Upper lobe of left lung (tissue), 4 donors: ENCODE data around the gene MAP3K2.

ENCODE experiments used
- CTCF ChIP-seq, 6 experiments: fragments of 450-650 bp in 4 of 6; fragments of 200-600 bp in 2 of 6; sonication (generic) in 2 of 6; IDR thresholded peaks; one replicate each; pipeline ENCODE4 v1.5.1; 2016 to 2019; ENCODE audit warnings: antibody characterized with exemption in 6 of 6
- EP300 ChIP-seq, 4 donors: sonication (generic); formaldehyde crosslinking; IDR thresholded peaks; one replicate each; pipeline ENCODE4 v1.5.1; 2017; ENCODE audit warnings: antibody characterized with exemption in 4 of 4, control low read depth in 2 of 4
- POLR2A ChIP-seq, 4 donors: fragments of 450-650 bp; IDR thresholded peaks; one replicate each; pipeline ENCODE4 v1.5.1; 2016 to 2017; ENCODE audit warnings: antibody characterized with exemption in 4 of 4, mild to moderate bottlenecking in 2 of 4
- POLR2AphosphoS5 ChIP-seq, 2 donors: sonication (generic); formaldehyde crosslinking; IDR thresholded peaks; one replicate each; pipeline ENCODE4 v1.5.1; 2017; ENCODE audit warnings: antibody characterized with exemption in 2 of 2

GRCh38 chr2:127408004-127408806 lies 20.4 kb upstream of the MAP3K2 start:
- TF ChIP-seq POLR2A (IDR thresholded peaks at IDR 0.05) (peak in 3 of 4 donors; percentile 39 to 82 (median 80)), CTCF (IDR thresholded peaks at IDR 0.05) (peak in 4 of 6 experiments; percentile 29 to 60 (median 50)), EP300 (IDR thresholded peaks at IDR 0.05) (peak in 2 of 4 donors; percentile 71 to 91), POLR2AphosphoS5 (IDR thresholded peaks at IDR 0.05) (peak; percentile 78 to 84)
